Esophagus squamous epithelium (tissue), 4 donors: ENCODE results near the gene HS3ST3B1.

Source experiments
- POLR2A ChIP-seq, 4 donors: fragments of 450-650 bp; IDR thresholded peaks; one replicate each; pipeline ENCODE4 v1.6.1; 2017; ENCODE audit warnings: antibody characterized with exemption in 4 of 4, mild to moderate bottlenecking in 4 of 4, moderate library complexity in 3 of 4
- TF ChIP-seq, protein P1 (sequence below), 6 experiments: fragments of 450-650 bp in 4 of 6; fragments of 200-600 bp in 2 of 6; sonication (generic) in 2 of 6; IDR thresholded peaks; one replicate each; pipeline ENCODE4 v1.5.1; 2016 to 2019; ENCODE audit warnings: antibody characterized with exemption in 6 of 6, mild to moderate bottlenecking in 4 of 6, moderate library complexity in 4 of 6

DNA sequence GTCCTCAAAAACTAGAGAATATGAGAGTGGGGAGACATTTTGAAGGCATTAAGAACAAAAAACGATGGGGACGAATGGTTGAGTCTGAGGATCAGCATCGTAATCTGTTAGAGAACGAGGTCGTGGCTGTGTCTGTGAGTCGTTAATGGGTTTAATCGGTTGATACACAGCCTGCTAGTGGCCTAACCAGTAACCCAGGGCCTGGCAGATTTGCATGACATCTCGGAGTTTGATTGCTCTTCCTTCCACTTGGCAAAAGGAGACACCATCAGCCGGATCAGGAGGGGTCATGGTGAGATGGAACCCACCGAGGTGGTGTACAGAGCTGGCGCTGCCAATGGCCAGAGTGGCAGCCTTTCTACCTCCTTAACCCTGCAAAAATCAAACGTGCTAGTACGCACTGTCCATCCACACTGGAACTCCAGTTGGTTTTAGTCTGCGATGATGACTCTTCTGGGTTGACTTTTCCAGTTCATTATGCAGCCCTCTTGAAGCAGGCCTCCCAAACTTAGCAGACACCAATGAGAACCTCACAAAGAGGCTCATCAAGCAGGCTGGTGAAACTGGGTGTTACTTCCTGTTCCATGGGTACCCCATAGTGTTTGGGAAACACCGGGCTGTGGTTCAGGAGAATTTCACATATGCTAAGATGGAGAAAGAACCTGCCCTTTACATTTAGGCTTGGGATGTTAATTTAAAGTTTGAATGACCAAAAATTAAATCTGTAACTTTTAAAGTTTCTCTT lies 4.1 kb downstream of the HS3ST3B1 start:
- TF ChIP-seq POLR2A (IDR thresholded peaks at IDR 0.05): no peak
- TF ChIP-seq, protein P1, sequence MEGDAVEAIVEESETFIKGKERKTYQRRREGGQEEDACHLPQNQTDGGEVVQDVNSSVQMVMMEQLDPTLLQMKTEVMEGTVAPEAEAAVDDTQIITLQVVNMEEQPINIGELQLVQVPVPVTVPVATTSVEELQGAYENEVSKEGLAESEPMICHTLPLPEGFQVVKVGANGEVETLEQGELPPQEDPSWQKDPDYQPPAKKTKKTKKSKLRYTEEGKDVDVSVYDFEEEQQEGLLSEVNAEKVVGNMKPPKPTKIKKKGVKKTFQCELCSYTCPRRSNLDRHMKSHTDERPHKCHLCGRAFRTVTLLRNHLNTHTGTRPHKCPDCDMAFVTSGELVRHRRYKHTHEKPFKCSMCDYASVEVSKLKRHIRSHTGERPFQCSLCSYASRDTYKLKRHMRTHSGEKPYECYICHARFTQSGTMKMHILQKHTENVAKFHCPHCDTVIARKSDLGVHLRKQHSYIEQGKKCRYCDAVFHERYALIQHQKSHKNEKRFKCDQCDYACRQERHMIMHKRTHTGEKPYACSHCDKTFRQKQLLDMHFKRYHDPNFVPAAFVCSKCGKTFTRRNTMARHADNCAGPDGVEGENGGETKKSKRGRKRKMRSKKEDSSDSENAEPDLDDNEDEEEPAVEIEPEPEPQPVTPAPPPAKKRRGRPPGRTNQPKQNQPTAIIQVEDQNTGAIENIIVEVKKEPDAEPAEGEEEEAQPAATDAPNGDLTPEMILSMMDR (IDR thresholded peaks at IDR 0.05): no peak
